Endodermal cell (in vitro differentiated cells): ENCODE measurements around the gene PCBD1. TPM values are rescaled to one million over a fixed set of nuclear protein-coding genes. Genes with fewer than 3 reads are reported as not detected.

ENCODE experiments used
- DNase-seq: peaks from one replicate; pipeline ENCODE4 v3.0.0-alpha.2; 2017
- H3K27ac ChIP-seq: 2 replicates; pipeline ENCODE4 v1.5.1; 2013; ENCODE audit warnings: mild to moderate bottlenecking, low read depth, low read length, moderate library complexity
- H3K27me3 ChIP-seq: 2 replicates; pipeline ENCODE4 v1.6.1; 2013; ENCODE audit warnings: mild to moderate bottlenecking, low read length, moderate library complexity; ENCODE audit not compliant: insufficient read depth, control insufficient read depth, poor library complexity, severe bottlenecking
- H3K36me3 ChIP-seq: 2 replicates; pipeline ENCODE4 v1.7.0; 2013; ENCODE audit warnings: mild to moderate bottlenecking, low read length, moderate library complexity; ENCODE audit not compliant: control insufficient read depth, insufficient read depth
- H3K4me1 ChIP-seq: one replicate; pipeline ENCODE4 v1.7.0; 2013; ENCODE audit warnings: low read length; ENCODE audit not compliant: control insufficient read depth, insufficient read depth
- H3K4me3 ChIP-seq: 2 replicates; pipeline ENCODE4 v1.5.1; 2013; ENCODE audit warnings: mild to moderate bottlenecking, low read length, moderate library complexity
- H3K9ac ChIP-seq: 2 replicates; pipeline ENCODE4 v1.6.1; 2013; ENCODE audit warnings: mild to moderate bottlenecking, low read length, moderate library complexity; ENCODE audit not compliant: poor library complexity, severe bottlenecking; ENCODE audit errors: extremely low read depth
- H3K9me3 ChIP-seq: 2 replicates; pipeline ENCODE4 v1.6.1; 2013; ENCODE audit warnings: mild to moderate bottlenecking, low read length, moderate library complexity; ENCODE audit not compliant: control insufficient read depth
- H3K27ac Mint-ChIP-seq: 2 replicates; pipeline ENCODE4 v1.8.0; 2020; ENCODE audit warnings: mixed read lengths
- H3K27me3 Mint-ChIP-seq: 2 replicates; pipeline ENCODE4 v1.8.0; 2021; ENCODE audit warnings: mild to moderate bottlenecking, mixed read lengths; ENCODE audit not compliant: insufficient read depth
- H3K36me3 Mint-ChIP-seq: 2 replicates; pipeline ENCODE4 v1.8.0; 2020; ENCODE audit warnings: low read depth, mixed read lengths
- H3K4me1 Mint-ChIP-seq: 2 replicates; pipeline ENCODE4 v1.8.0; 2020; ENCODE audit warnings: mixed read lengths
- H3K4me3 Mint-ChIP-seq: 2 replicates; pipeline ENCODE4 v1.8.0; 2020; ENCODE audit warnings: mild to moderate bottlenecking, moderate library complexity, mixed read lengths
- H3K9me3 Mint-ChIP-seq: 2 replicates; pipeline ENCODE4 v1.8.0; 2020; ENCODE audit warnings: mild to moderate bottlenecking, mixed read lengths
- WGBS, 2 experiments: methylation state at CpG; one replicate each; pipeline versions ENCODE4 v1.1.5 to v1.1.7; 2013; ENCODE audit warnings: missing lambda C conversion rate in 2 of 2, mixed read lengths in 1 of 2; ENCODE audit not compliant: insufficient coverage in 1 of 2, insufficient read length in 1 of 2; 5-methylcytosine and 5-hydroxymethylcytosine counted together
- total RNA-seq, 2 donors: library from RNA; stranded (reverse); fragmentation: NEBNext Ultra II Directional in 1 of 2; extraction: Animal tissue kit (Norgen Biotek cat#: 25700) in 1 of 2; gene quantifications; 2 replicates in 1 of 2; 3 replicates in 1 of 2; pipeline ENCODE4 v1.2.1, GENCODE V29; 2021
- TF ChIP-seq, protein P1 (sequence below): fragments of 200-600 bp; sonication (generic); conservative IDR thresholded peaks from 2 replicates; pipeline ENCODE4 v1.5.0; 2021; ENCODE audit warnings: antibody characterized with exemption, mild to moderate bottlenecking

PCBD1 gene
- total RNA-seq, 2 donors from 2014 or later = 168 to 183 TPM

DNA sequence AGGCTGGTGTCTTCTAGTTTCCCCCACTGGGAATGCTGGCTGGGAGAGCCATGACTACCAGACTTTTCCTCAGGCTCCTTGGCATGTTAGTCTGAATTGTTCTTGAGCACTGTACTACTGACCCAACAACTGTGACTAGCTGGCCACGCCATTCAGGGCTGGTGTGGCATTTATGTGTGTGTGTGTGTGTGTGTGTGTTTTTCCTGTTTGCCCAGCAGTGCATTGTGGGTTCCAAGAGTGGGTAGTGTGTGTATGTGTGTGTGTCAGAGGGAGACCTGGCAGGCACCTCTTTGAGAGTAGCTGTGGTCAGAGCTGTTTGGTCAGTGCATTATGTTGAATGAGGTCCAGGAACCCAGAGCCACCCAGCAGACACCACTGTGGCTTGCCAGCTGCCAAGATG lies 9.2 kb downstream of the PCBD1 start:
- Mint-ChIP-seq H3K27me3 (no peaks in the 10 kb centered on the region), H3K4me1 (peaks cover 11% of the 10 kb centered on the region), H3K9me3 (no peaks in the 10 kb centered on the region), H3K4me3 (no peak overlapping the region), H3K27ac (peak overlapping the region; percentile 67), H3K36me3 (peaks cover 66% of the 10 kb centered on the region)
- no peak for DNase-seq
- Histone ChIP-seq H3K9me3 (no peaks in the 10 kb centered on the region), H3K4me1 (no peaks in the 10 kb centered on the region), H3K36me3 (peaks cover 90% of the 10 kb centered on the region), H3K27me3 (no peaks in the 10 kb centered on the region), H3K9ac (no peak overlapping the region), H3K27ac (no peak overlapping the region), H3K4me3 (no peak overlapping the region)
- WGBS, 2 experiments = 93% methylated on average over 1 of the region's 1 CpG; no CpG with 5 or more reads in 1 of the 2 experiments
- TF ChIP-seq, protein P1, sequence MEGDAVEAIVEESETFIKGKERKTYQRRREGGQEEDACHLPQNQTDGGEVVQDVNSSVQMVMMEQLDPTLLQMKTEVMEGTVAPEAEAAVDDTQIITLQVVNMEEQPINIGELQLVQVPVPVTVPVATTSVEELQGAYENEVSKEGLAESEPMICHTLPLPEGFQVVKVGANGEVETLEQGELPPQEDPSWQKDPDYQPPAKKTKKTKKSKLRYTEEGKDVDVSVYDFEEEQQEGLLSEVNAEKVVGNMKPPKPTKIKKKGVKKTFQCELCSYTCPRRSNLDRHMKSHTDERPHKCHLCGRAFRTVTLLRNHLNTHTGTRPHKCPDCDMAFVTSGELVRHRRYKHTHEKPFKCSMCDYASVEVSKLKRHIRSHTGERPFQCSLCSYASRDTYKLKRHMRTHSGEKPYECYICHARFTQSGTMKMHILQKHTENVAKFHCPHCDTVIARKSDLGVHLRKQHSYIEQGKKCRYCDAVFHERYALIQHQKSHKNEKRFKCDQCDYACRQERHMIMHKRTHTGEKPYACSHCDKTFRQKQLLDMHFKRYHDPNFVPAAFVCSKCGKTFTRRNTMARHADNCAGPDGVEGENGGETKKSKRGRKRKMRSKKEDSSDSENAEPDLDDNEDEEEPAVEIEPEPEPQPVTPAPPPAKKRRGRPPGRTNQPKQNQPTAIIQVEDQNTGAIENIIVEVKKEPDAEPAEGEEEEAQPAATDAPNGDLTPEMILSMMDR = no peak

- H3K9ac ChIP-seq = no peak overlapping the region
Measured at GRCh38 chr10:70874061-70874460, 14.3 kb downstream of the PCBD1 start.

DNA sequence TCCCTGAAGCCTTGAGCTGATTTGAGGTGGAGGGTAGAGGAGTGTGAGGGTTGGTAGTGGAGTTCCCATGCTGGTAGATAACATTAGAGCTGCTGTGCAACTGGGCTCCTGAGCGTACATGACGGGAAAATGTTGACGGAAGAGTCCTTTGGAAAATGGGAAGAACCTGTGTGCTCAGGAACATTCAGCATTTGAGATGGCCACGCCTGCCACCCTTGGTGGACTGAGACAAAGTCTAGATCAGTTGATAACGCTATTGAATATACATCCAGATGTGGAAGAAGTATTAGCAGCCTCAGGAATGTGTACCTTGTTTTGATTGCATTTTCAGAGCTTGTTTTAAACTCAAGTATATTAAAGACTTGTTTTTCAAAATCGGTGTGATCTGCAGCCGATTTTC lies 16.1 kb downstream of the PCBD1 start:
- DNase-seq = no peak
- Histone ChIP-seq H3K36me3 (peaks cover 89% of the 10 kb centered on the region), H3K27me3 (no peaks in the 10 kb centered on the region), H3K9me3 (no peaks in the 10 kb centered on the region), H3K4me1 (no peaks in the 10 kb centered on the region), H3K4me3 (no peak overlapping the region), H3K27ac (no peak overlapping the region), H3K9ac (no peak overlapping the region)
- H3K27me3 Mint-ChIP-seq = no peaks in the 10 kb centered on the region
- 82 to 97% methylated on average over 7 of the region's 7 CpGs for WGBS, 2 experiments
- H3K9me3 Mint-ChIP-seq = no peaks in the 10 kb centered on the region
- H3K27ac Mint-ChIP-seq = no peak overlapping the region
- no peak overlapping the region for H3K4me3 Mint-ChIP-seq
- H3K36me3 Mint-ChIP-seq = peaks cover 78% of the 10 kb centered on the region
- TF ChIP-seq, protein P1 = no peak
- H3K4me1 Mint-ChIP-seq = peaks cover 9% of the 10 kb centered on the region

More at GRCh38 chr10:70874061-70874460, 14.3 kb downstream of the PCBD1 start:
- no peak overlapping the region for H3K27ac Mint-ChIP-seq
- H3K4me1 Mint-ChIP-seq = peaks cover 11% of the 10 kb centered on the region
- Histone ChIP-seq H3K4me3 (no peak overlapping the region), H3K9me3 (no peaks in the 10 kb centered on the region), H3K27me3 (no peaks in the 10 kb centered on the region), H3K4me1 (no peaks in the 10 kb centered on the region), H3K36me3 (peaks cover 92% of the 10 kb centered on the region), H3K27ac (no peak overlapping the region)
- H3K36me3 Mint-ChIP-seq = peaks cover 78% of the 10 kb centered on the region
- H3K27me3 Mint-ChIP-seq = no peaks in the 10 kb centered on the region
- 90 to 91% methylated on average over 7 of the region's 7 CpGs for WGBS, 2 experiments
- H3K9me3 Mint-ChIP-seq = no peaks in the 10 kb centered on the region
- H3K4me3 Mint-ChIP-seq = no peak overlapping the region
- DNase-seq = no peak
- TF ChIP-seq, protein P1 = no peak
